H1 (cell line): ENCODE measurements around the gene SOX6. TPM values are rescaled to one million over a fixed set of nuclear protein-coding genes. Genes with fewer than 3 reads are reported as not detected.

Experiments
- CTCF ChIA-PET: fragments of 300-600 bp; sonication (Branson Sonifier 250); formaldehyde crosslinking; loops from one replicate; lab custom pipeline; 2021; ENCODE audit not compliant: partially characterized antibody; lab: Charles Lee
- POLR2A ChIA-PET: fragments of 300-600 bp; sonication (Branson Sonifier 250); formaldehyde crosslinking; loops from one replicate; lab custom pipeline; 2021; ENCODE audit warnings: inconsistent platforms; ENCODE audit not compliant: partially characterized antibody; lab: Charles Lee
- DNase-seq, 2 experiments: peaks; one replicate each; pipeline versions ENCODE4 v3.0.0 to v3.0.0-alpha.2; 2010 to 2022; ENCODE audit warnings: low spot score in 2 of 2, low read depth in 1 of 2, mixed read lengths in 1 of 2
- FAIRE-seq: peaks from 2 replicates; lab custom pipeline; 2011; peaks lifted over from hg19 to GRCh38; lab: Jason Lieb, UNC
- H2AFZ ChIP-seq: 2 replicates; pipeline ENCODE4 v1.8.1; 2012; ENCODE audit warnings: low read length, inconsistent platforms
- H2AK5ac ChIP-seq: 2 replicates; pipeline ENCODE4 v1.6.1; 2013; ENCODE audit warnings: low read depth, low read length
- H2BK120ac ChIP-seq: replicated peaks from 2 replicates; pipeline ENCODE3; 2013; ENCODE audit warnings: low read depth, low read length, inconsistent platforms
- H2BK12ac ChIP-seq: 2 replicates; pipeline ENCODE4 v1.6.1; 2013; ENCODE audit warnings: low read depth, low read length
- H2BK15ac ChIP-seq: 2 replicates; pipeline ENCODE4 v1.6.1; 2013; ENCODE audit warnings: low read length
- H2BK20ac ChIP-seq: 2 replicates; pipeline ENCODE4 v1.6.1; 2013; ENCODE audit warnings: low read length
- H2BK5ac ChIP-seq: 2 replicates; pipeline ENCODE4 v1.6.1; 2013; ENCODE audit warnings: low read depth, low read length
- H3K14ac ChIP-seq: 2 replicates; pipeline ENCODE4 v1.6.1; 2013; ENCODE audit warnings: inconsistent platforms; ENCODE audit not compliant: insufficient read length
- H3K18ac ChIP-seq: 2 replicates; pipeline ENCODE4 v1.6.1; 2013; ENCODE audit warnings: low read length; ENCODE audit errors: extremely low read depth
- H3K23ac ChIP-seq: 2 replicates; pipeline ENCODE4 v1.6.1; 2013; ENCODE audit warnings: inconsistent platforms; ENCODE audit not compliant: insufficient read length
- H3K23me2 ChIP-seq: 2 replicates; pipeline ENCODE4 v1.6.1; 2013; ENCODE audit warnings: low read depth, low read length
- H3K27ac ChIP-seq: 2 replicates; pipeline ENCODE4 v1.6.1; 2011; ENCODE audit warnings: low read depth, low read length, inconsistent platforms
- H3K27me3 ChIP-seq, 4 experiments: replicated peaks in 1 of 4; 1 replicate in 1 of 4; 2 replicates in 3 of 4; pipeline versions ENCODE4 v1.6.1 to v1.8.1; 2011 to 2013; ENCODE audit warnings: low read length in 3 of 4, mild to moderate bottlenecking in 3 of 4, inconsistent platforms in 2 of 4, mixed read lengths in 2 of 4, moderate library complexity in 1 of 4; ENCODE audit not compliant: control insufficient read depth in 3 of 4, insufficient read depth in 3 of 4; ENCODE audit errors: extremely low read depth in 1 of 4
- H3K36me3 ChIP-seq, 4 experiments: 2 replicates each; pipeline versions ENCODE4 v1.6.1 to v1.8.1; 2011 to 2013; ENCODE audit warnings: mild to moderate bottlenecking in 4 of 4, low read length in 3 of 4, moderate library complexity in 2 of 4, control low read depth in 1 of 4, inconsistent platforms in 1 of 4; ENCODE audit not compliant: insufficient read depth in 4 of 4, control insufficient read depth in 2 of 4
- H3K4ac ChIP-seq: replicated peaks from 2 replicates; pipeline ENCODE3; 2013; ENCODE audit warnings: low read length, low read depth, mixed read lengths, inconsistent platforms; ENCODE audit not compliant: insufficient read length
- H3K4me1 ChIP-seq, 4 experiments: replicated peaks in 1 of 4; 1 replicate in 1 of 4; 2 replicates in 3 of 4; pipeline versions ENCODE4 v1.6.1 to v1.8.1; 2011 to 2013; ENCODE audit warnings: low read length in 3 of 4, inconsistent platforms in 2 of 4, mixed read lengths in 1 of 4; ENCODE audit not compliant: insufficient read depth in 4 of 4, control insufficient read depth in 3 of 4
- H3K4me2 ChIP-seq, 2 experiments: 2 replicates each; pipeline versions ENCODE4 v1.6.1 to v1.8.1; 2011 to 2013; ENCODE audit warnings: low read depth in 2 of 2, low read length in 2 of 2, control low read depth in 1 of 2, inconsistent platforms in 1 of 2, mild to moderate bottlenecking in 1 of 2; ENCODE audit not compliant: insufficient read depth in 1 of 2
- H3K4me3 ChIP-seq, 4 experiments: fragments of 200-600, 300-600 bp in 1 of 4; sonication (generic), shearing (Covaris generic), sonication (Bioruptor Twin) in 1 of 4; 2 replicates each; pipeline versions ENCODE4 v1.5.1 to v1.8.1; 2011 to 2016; ENCODE audit warnings: low read length in 4 of 4, low read depth in 3 of 4, control low read depth in 2 of 4, inconsistent platforms in 2 of 4, mild to moderate bottlenecking in 2 of 4, mixed read lengths in 1 of 4, moderate library complexity in 1 of 4; ENCODE audit not compliant: insufficient read depth in 2 of 4; ENCODE audit errors: extremely low read depth in 1 of 4
- H3K56ac ChIP-seq: replicated peaks from 2 replicates; pipeline ENCODE3; 2013; ENCODE audit warnings: low read depth, mild to moderate bottlenecking, mixed read lengths, low read length, inconsistent platforms; ENCODE audit not compliant: insufficient read length
- H3K79me1 ChIP-seq: 2 replicates; pipeline ENCODE4 v1.6.1; 2013; ENCODE audit warnings: low read depth, low read length, control low read depth
- H3K79me2 ChIP-seq, 2 experiments: 2 replicates each; pipeline versions ENCODE4 v1.6.1 to v1.8.1; 2012 to 2013; ENCODE audit warnings: low read length in 2 of 2, mild to moderate bottlenecking in 2 of 2, inconsistent platforms in 1 of 2; ENCODE audit not compliant: insufficient read depth in 2 of 2, control insufficient read depth in 1 of 2
- H3K9ac ChIP-seq, 4 experiments: replicated peaks in 1 of 4; 1 replicate in 1 of 4; 2 replicates in 3 of 4; pipeline versions ENCODE4 v1.6.1 to v1.8.1; 2011 to 2013; ENCODE audit warnings: low read depth in 3 of 4, low read length in 3 of 4, control low read depth in 2 of 4, mild to moderate bottlenecking in 2 of 4, moderate library complexity in 2 of 4, inconsistent platforms in 1 of 4; ENCODE audit errors: extremely low read depth in 1 of 4
- H3K9me3 ChIP-seq, 2 experiments: 2 replicates each; pipeline versions ENCODE4 v1.6.1 to v1.8.1; 2012 to 2013; ENCODE audit warnings: mild to moderate bottlenecking in 2 of 2, moderate library complexity in 2 of 2, control low read depth in 1 of 2, inconsistent platforms in 1 of 2, low read depth in 1 of 2, low read length in 1 of 2, mixed read lengths in 1 of 2; ENCODE audit not compliant: insufficient read depth in 2 of 2
- H4K20me1 ChIP-seq, 2 experiments: replicated peaks in 1 of 2; 2 replicates each; pipeline versions ENCODE3 to v1.8.1; 2011 to 2013; ENCODE audit warnings: inconsistent platforms in 2 of 2, low read length in 2 of 2, mild to moderate bottlenecking in 1 of 2; ENCODE audit not compliant: insufficient read depth in 2 of 2, control insufficient read depth in 1 of 2
- H4K5ac ChIP-seq: 2 replicates; pipeline ENCODE4 v1.6.1; 2013; ENCODE audit warnings: low read length, low read depth, mixed read lengths, inconsistent platforms; ENCODE audit not compliant: insufficient read length
- H4K8ac ChIP-seq: 2 replicates; pipeline ENCODE4 v1.8.0; 2013; ENCODE audit warnings: mild to moderate bottlenecking, moderate library complexity, low read length, inconsistent platforms; ENCODE audit not compliant: insufficient read depth; ENCODE audit errors: extremely low read depth
- H4K91ac ChIP-seq: replicated peaks from 2 replicates; pipeline ENCODE3; 2013; ENCODE audit warnings: low read length, mixed read lengths, inconsistent platforms; ENCODE audit not compliant: insufficient read length
- ATF2 ChIP-seq: IDR thresholded peaks from 2 replicates; pipeline ENCODE4 v1.6.1; 2012; ENCODE audit warnings: low read length, inconsistent platforms
- CEBPB ChIP-seq: IDR thresholded peaks from 2 replicates; pipeline ENCODE4 v1.6.1; 2012; ENCODE audit warnings: low read depth, low read length
- SIX5 ChIP-seq: IDR thresholded peaks from 2 replicates; pipeline ENCODE4 v1.6.1; 2011; ENCODE audit warnings: mild to moderate bottlenecking, low read depth, low read length
- WGBS, 2 experiments: shearing (Covaris generic) in 1 of 2; methylation state at CpG; one replicate each; pipeline versions ENCODE4 v1.1.6 to v1.1.7; 2013 to 2015; ENCODE audit warnings: low lambda C conversion rate in 2 of 2, mixed read lengths in 2 of 2, inconsistent platforms in 1 of 2, low coverage in 1 of 2, missing lambda C conversion rate in 1 of 2; ENCODE audit not compliant: insufficient replicate concordance in 2 of 2, insufficient coverage in 1 of 2, insufficient read length in 1 of 2; ENCODE audit errors: extremely low coverage in 1 of 2, missing lambda C conversion rate in 1 of 2; 5-methylcytosine and 5-hydroxymethylcytosine counted together
- polyA plus RNA-seq, 7 experiments: library from polyadenylated mRNA; depleted of rRNA in 3 of 7; stranded (reverse) in 5 of 7; unstranded in 2 of 7; fragments of >200 nt in 5 of 7; fragments of 200-250 nt in 2 of 7; gene quantifications; 1 replicate in 5 of 7; 2 replicates in 1 of 7; 4 replicates in 1 of 7; pipeline versions ENCODE4 v1.2.1 to v1.2.3, GENCODE V29; 2011 to 2013; ENCODE audit warnings: missing spikeins in 2 of 7, mixed read lengths in 2 of 7
- total RNA-seq: library from RNA; stranded (reverse); fragmentation: NEBNext Ultra II Directional; extraction: Animal tissue kit (Norgen Biotek cat#: 25700); gene quantifications from 2 replicates; pipeline ENCODE4 v1.2.1, GENCODE V29; 2021

Gene SOX6
- total and polyA plus RNA-seq, 2 of the 8 experiments (the other 6 are each of a cell fraction or from before 2014, with no cell fraction given) = 0.09 TPM; not detected in 1

- Histone ChIP-seq H3K56ac (no peak overlapping the region), H3K79me1 (no peaks in the 10 kb centered on the region), H2BK20ac (no peak overlapping the region), H3K23ac (no peak overlapping the region), H3K9me3 (no peaks in the 10 kb centered on the region), H4K8ac (no peak overlapping the region), H2AK5ac (no peak overlapping the region), H2BK5ac (no peak overlapping the region), H4K5ac (no peak overlapping the region), H3K27ac (no peak overlapping the region), H2BK12ac (no peak overlapping the region), H3K18ac (no peak overlapping the region), H3K23me2 (no peaks in the 10 kb centered on the region; the same call in 1 of the 2 replicates), H2AFZ (no peak overlapping the region), H3K27me3 (no peaks in the 10 kb centered on the region), H2BK15ac (no peak overlapping the region), H3K4ac (no peak overlapping the region), H3K4me2 (no peak overlapping the region), H3K4me3 (no peak overlapping the region), H4K91ac (no peak overlapping the region), H3K36me3 (no peaks in the 10 kb centered on the region), H3K9ac (no peak overlapping the region), H2BK120ac (no peak overlapping the region), H3K14ac (no peak overlapping the region), H4K20me1 (no peaks in the 10 kb centered on the region), H3K79me2 (no peaks in the 10 kb centered on the region), H3K4me1 (no peaks in the 10 kb centered on the region)
- TF ChIP-seq SIX5 = no peak
- no peak for TF ChIP-seq ATF2
- peak; percentile 92 for TF ChIP-seq CEBPB
- ChIA-PET CTCF (interaction anchor here (0.7 kb wide), 1 partner anchor 178 kb away, joined by 3 read pairs; no protein-coding TSS in a partner anchor), POLR2A (no interaction called here)
- DNase-seq (no peak), FAIRE-seq (no peak)
- WGBS, 2 experiments = 100% methylated on average over 1 of the region's 1 CpG; no CpG with 5 or more reads in 1 of the 2 experiments
Measured at GRCh38 chr11:16034074-16034473, 322.3 kb downstream of the SOX6 start.
